ENCODE data around the gene CEP19. TPM values are rescaled to one million over a fixed set of nuclear protein-coding genes. Genes with fewer than 3 reads are reported as not detected.

Gene CEP19
- total RNA-seq, 1 experiment from 2014 or later = 1.3 TPM

DNA sequence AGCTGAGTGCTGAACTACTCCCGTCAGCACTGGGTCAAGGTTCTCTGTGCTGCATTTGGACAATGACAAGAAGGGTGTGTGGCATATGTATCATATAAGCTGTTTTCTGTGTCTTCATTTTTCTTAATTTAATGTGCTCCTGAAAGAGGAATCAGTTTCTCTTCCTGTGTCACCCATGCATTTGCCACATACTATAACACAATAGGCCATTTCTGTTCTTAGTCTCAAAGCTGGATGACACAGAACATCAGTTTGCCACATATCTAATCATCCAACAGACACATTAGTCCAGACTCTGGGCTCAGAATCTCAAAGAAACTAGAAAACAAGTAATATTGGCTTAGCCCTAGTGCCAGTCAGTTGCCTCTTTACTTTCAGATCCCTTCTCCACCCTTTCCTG lies 34.1 kb downstream of the CEP19 start:
- Histone ChIP-seq H4K8ac (replicated peaks; ENCODE audit: insufficient read length, low read depth, low read length) (no peak overlapping the region), H3K27me3 (ENCODE audit: insufficient read depth, low read length) (no peaks in the 10 kb centered on the region), H3K79me1 (ENCODE audit: insufficient read depth, low read depth, low read length, poor library complexity, severe bottlenecking) (no peaks in the 10 kb centered on the region), H3K4me2 (ENCODE audit: insufficient read depth, insufficient read length, low read length) (no peak overlapping the region), H3K56ac (ENCODE audit: insufficient read length, low read depth, low read length) (no peak overlapping the region), H3T11ph (ENCODE audit: low read length) (no peak overlapping the region), H2BK15ac (ENCODE audit: low read depth, low read length) (no peak overlapping the region), H3K27ac (ENCODE audit: insufficient read length, low read depth, low read length) (no peak overlapping the region), H4K20me1 (ENCODE audit: control insufficient read depth, insufficient read depth, insufficient read length) (no peaks in the 10 kb centered on the region), H2BK5ac (ENCODE audit: insufficient read length, low read length) (no peak overlapping the region), H3K23ac (ENCODE audit: insufficient read length, low read depth, low read length) (no peak overlapping the region), H3K9me3 (ENCODE audit: control insufficient read depth, low read depth, low read length) (no peaks in the 10 kb centered on the region), H2BK20ac (ENCODE audit: low read depth, low read length, poor library complexity, severe bottlenecking) (no peak overlapping the region), H3K4me1 (ENCODE audit: insufficient read depth, low read length) (no peaks in the 10 kb centered on the region), H2AFZ (ENCODE audit: low read length) (no peak overlapping the region), H3K4ac (ENCODE audit: low read depth, low read length) (no peak overlapping the region), H2BK12ac (ENCODE audit: insufficient read length, low read depth, low read length) (no peak overlapping the region), H3K79me2 (ENCODE audit: insufficient read depth, low read length) (no peaks in the 10 kb centered on the region), H3K23me2 (ENCODE audit: insufficient read length, low read depth, low read length, poor library complexity, severe bottlenecking) (no peaks in the 10 kb centered on the region), H3K18ac (ENCODE audit: insufficient read length, low read depth, low read length) (no peak overlapping the region), H4K91ac (ENCODE audit: insufficient read length, low read depth, low read length) (no peak overlapping the region), H4K5ac (ENCODE audit: insufficient read length, low read depth, low read length) (no peak overlapping the region), H3K9ac (ENCODE audit: extremely low read depth, insufficient read length, low read length) (no peak overlapping the region), H2AK5ac (ENCODE audit: insufficient read length, low read length) (no peak overlapping the region), H2BK120ac (ENCODE audit: low read depth, low read length, poor library complexity, severe bottlenecking) (no peak overlapping the region), H3K14ac (ENCODE audit: insufficient read depth, low read length) (no peak overlapping the region)
- Mint-ChIP-seq H3K9me3 (peaks cover 0 to 4% of the 10 kb centered on the region in 2 experiments; a peak in 1 of 5 replicates), H3K4me1 (peaks cover 11 to 19% of the 10 kb centered on the region in 2 experiments), H3K27ac (no peak overlapping the region), H3K36me3 (ENCODE audit: insufficient read depth in 1 of 3, low read depth in 3 of 3) (peaks cover 0 to 6% (median 0%) of the 10 kb centered on the region in 3 experiments; a peak in 4 of 7 replicates), H3K27me3 (ENCODE audit: low read depth) (no peaks in the 10 kb centered on the region), H3K4me3 (no peak overlapping the region)
- TF ChIP-seq, protein P1, sequence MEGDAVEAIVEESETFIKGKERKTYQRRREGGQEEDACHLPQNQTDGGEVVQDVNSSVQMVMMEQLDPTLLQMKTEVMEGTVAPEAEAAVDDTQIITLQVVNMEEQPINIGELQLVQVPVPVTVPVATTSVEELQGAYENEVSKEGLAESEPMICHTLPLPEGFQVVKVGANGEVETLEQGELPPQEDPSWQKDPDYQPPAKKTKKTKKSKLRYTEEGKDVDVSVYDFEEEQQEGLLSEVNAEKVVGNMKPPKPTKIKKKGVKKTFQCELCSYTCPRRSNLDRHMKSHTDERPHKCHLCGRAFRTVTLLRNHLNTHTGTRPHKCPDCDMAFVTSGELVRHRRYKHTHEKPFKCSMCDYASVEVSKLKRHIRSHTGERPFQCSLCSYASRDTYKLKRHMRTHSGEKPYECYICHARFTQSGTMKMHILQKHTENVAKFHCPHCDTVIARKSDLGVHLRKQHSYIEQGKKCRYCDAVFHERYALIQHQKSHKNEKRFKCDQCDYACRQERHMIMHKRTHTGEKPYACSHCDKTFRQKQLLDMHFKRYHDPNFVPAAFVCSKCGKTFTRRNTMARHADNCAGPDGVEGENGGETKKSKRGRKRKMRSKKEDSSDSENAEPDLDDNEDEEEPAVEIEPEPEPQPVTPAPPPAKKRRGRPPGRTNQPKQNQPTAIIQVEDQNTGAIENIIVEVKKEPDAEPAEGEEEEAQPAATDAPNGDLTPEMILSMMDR (conservative IDR thresholded peaks at IDR 0.05) = no peak
- WGBS (ENCODE audit: extremely low coverage, insufficient read length, low lambda C conversion rate) = no CpG with 5 or more reads among the region's 1 CpG
- no peak for DNase-seq
